Measurements from ENCODE around the gene HSPA12A. TPM values are rescaled to one million over a fixed set of nuclear protein-coding genes. Genes with fewer than 3 reads are reported as not detected.

The HSPA12A gene
- total RNA-seq, 1 donor from 2014 or later, result 8.1 TPM

GRCh38 chr10:116771959-116772585, 29.7 kb upstream of the HSPA12A start:
- no peak for DNase-seq (ENCODE audit: low spot score)
- intact Hi-C loops (cut with DNase I), result no loop called here

DNA sequence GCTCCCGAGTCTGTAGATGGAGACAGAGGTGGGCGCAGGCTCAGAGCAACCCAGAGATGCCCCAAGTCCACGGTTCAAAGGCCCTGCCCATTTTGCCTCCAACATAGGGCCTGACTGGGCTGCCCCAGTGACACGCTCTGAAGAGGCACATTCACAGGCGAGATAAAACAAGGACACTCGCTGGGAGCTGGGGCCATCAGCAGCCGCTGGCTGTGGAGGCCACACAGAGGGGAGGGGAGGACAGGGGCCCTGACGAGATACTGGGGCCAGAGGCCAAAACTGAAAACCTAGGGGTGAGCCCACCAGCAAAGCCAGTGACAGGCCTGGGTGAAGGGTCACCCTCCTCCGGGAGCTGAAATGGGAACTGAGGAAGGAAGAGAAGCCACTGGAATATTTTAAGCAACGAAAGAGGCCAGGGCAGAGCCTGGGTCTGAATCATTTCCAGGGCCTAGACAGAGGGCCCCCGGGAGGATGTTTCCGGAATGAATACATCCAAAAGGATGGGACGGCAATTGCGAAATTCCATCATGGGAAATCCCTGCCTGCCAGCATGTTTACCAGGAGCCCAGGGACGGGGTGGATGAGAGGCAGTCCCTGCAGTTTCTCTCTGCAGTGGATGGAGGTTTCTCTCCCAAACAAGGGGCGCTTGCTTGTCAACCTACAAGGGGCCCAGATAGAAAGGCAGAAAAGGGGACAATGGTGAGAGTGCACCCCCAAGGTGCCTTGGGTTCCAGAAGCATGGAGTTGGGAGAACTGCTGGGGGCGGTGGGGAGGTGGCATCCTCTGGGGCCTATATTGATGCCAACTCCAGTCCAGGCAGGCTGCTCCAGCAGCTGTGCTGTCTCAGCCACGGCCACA, 29.0 kb upstream of the HSPA12A start:
- no peak for DNase-seq (ENCODE audit: low spot score)
- intact Hi-C loops (cut with DNase I), result no loop called here

DNA sequence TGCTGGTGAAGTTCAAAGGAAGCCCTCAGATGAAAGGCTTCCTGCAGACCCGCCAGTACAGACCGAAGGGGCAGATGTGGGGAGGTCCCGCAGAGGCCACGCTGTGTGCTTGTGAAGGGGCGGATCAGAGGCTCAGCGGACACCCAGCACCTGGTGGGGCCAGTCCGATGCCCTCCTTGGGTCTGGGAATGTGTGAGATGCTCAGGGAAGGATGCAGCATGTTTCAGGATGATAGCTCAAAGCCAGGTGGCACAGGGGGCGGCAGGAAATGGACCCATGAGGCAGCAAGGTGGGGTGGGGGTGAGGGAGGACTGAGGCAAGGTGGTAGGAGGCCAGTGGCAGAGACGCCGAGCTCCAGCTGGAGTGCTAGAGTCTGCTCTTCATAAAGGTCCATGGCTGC, 27.9 kb upstream of the HSPA12A start:
- no peak for DNase-seq (ENCODE audit: low spot score)
- intact Hi-C loops (cut with DNase I), result no loop called here

GRCh38 chr10:116769791-116770190, 27.4 kb upstream of the HSPA12A start:
- intact Hi-C loops (cut with DNase I), result no loop called here
- no peak for DNase-seq (ENCODE audit: low spot score)

DNA sequence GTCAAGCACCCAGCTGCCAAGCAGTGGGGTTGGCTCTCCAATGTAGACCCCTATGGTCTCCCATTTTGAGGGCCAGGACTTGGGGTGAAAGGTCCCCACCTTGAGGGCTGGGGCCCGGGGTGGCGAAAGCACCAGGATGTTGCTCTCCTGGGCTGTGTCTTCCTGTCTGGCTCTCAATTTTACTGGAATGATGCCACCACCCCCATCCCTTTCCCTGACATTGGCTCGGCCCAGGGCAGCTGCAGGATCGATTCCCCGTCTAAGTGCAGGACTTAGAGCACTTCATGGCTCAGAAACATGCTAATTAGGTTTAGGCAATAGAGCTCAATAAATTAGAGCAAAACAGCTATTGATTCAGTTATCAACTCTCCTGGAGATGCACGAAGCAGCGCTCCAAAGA, 27.0 kb upstream of the HSPA12A start:
- DNase-seq (ENCODE audit: low spot score), result no peak
- intact Hi-C loops (cut with DNase I), result no loop called here

GRCh38 chr10:116768786-116769185, 26.4 kb upstream of the HSPA12A start:
- intact Hi-C loops (cut with DNase I), result no loop called here
- DNase-seq (ENCODE audit: low spot score), result no peak

DNA sequence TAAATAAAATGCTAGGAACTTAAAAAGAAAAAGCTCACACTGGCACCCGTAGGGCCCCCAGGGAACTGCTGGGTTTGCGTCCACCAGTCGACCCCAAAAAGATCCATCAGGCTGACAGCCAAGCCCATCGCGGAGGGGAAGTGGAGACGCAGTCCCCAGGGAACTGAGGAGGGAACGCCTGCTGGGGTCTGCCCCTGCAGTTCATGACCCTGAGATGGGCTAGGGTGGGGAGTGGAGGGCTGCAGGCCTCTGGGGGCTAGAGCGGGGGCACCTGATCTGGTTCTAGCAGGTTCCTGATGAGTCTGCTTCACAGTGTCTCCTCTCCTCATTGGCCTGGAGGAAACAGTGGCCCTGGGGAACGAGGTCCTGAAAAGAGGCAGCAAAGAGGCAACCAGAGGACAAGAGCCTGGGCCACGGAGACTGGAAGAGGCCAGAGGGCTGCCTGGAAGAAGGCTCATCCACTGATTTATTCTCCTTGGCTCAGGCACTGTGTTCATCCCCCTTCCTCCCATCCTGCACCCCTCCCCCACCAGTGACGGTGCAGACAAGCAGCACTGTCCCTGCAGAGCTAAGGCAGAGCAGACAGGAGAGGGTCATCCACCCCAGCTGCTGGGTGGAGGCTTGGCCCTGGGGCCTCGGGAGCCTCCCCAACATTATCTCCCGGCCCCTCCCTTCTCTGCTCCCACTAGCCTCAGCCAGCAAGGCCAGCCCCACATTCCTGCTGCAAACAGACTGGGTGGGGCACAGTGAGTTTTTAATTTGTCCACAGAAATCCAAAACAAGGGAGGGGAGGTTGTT, 24.7 kb upstream of the HSPA12A start:
- intact Hi-C loops (cut with DNase I), result no loop called here
- DNase-seq (ENCODE audit: low spot score), result peak; percentile 61

GRCh38 chr10:116766241-116766827, 24.0 kb upstream of the HSPA12A start:
- peak; percentile 53 for DNase-seq (ENCODE audit: low spot score)

DNA sequence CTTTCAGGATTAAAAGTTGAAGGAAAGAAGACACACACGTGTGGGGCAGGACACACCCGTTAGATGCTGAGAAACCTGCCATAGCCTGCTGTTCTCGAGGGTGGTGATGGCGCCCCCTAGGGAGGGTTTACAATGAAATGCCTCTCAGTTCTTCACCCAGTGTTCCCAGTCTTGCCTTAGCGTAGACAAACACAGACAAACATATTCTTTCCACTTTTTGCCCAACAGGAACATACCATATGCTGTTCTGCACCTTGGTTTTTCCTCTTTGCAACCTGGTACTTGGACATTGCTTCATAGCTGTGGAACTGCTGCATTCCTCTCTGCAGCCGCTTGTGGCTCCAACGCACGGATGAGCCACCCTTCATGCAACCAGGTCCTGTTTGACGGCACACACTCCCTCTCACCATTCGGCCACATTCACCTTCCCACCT, 23.3 kb upstream of the HSPA12A start:
- DNase-seq (ENCODE audit: low spot score), result peak; percentile 58
- intact Hi-C loops (cut with DNase I), result no loop called here

More at GRCh38 chr10:116766241-116766827, 24.0 kb upstream of the HSPA12A start:
- intact Hi-C loops (cut with DNase I), result no loop called here

DNA sequence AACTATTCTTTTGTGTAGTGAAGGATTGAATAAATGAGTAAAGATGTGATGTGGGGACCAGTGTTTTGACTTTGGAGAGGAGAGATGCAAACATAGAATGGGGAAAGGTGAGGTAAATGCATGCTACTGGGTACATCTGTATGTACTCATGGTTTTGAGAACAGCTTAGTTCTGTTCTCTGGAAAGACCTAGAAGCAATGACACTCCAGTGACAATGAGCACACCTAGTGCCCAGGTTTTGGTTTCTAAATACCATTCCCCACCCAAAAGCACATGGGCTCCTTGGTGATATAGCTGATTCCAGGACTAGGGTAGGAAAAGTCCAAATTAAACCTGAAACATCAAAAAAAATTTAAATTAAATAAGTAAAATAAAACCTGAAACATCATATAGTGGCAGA, 22.6 kb upstream of the HSPA12A start:
- intact Hi-C loops (cut with DNase I), result no loop called here
- no peak for DNase-seq (ENCODE audit: low spot score)

DNA sequence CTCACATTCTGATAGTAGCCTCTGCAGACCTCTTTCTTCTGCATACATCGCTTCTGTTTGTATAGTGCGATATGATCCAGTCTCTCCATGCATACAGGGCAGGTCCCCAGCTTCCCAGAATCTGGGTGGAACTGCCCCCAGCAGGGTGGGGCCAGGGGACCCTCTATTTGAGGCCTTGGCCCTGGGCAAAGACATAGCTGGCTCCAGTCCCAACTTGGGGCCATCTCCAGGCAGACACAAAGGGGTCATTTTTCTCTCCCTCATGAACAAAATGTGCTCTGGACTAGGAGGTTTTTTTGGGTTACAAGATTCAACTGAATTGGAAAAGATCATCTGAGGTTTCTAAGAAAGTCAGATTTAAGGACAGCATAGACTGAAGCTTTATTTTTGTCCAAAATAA, 21.1 kb upstream of the HSPA12A start:
- intact Hi-C loops (cut with DNase I), result no loop called here

DNA sequence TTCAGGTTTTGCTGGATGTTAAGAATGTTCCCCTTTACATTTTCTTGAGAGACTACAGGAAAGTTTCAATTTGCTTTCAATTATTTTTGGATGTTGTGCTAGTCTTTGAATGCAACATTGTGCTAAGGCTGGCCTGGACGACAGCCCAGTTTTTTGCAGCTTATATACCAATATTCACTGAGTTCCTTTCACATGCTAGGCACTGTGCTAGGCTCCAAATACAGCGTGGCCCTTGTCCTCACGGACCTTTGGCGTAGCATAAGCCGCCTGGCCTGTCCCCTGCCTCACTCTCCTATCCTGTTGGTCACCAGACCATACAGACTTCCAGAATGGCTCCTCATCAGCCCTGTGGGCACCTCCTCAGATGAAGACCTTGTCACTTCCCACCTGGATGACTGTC, 19.5 kb upstream of the HSPA12A start:
- DNase-seq (ENCODE audit: low spot score), result no peak
- intact Hi-C loops (cut with DNase I), result no loop called here

More for the DNA sequence above, 21.1 kb upstream of the HSPA12A start:
- no peak for DNase-seq (ENCODE audit: low spot score)

- intact Hi-C loops (cut with DNase I), result no loop called here
- DNase-seq (ENCODE audit: low spot score), result no peak
These were observed 18.6 kb upstream of the HSPA12A start for GRCh38 chr10:116760919-116761318.

DNA sequence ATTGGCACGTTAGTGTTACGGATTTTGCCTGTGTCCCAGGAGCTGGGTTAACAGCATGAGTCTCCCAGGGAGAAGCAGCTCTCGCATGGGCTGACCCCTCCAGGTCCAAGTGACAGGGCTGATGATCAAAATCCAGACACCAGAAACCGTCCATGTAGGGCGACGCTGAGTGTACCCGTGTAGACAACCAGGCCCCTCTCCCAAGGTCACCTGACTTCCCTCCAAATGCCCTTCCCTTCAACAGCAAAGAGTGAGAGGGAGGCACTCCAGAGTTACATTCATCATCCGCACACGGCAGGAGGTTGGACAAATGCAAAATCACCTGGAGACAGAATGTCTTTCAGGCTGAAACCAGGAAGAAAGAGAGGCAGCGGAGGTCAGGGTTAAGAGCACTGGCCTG, 14.9 kb upstream of the HSPA12A start:
- peak; percentile 26 for DNase-seq (ENCODE audit: low spot score)
- intact Hi-C loops (cut with DNase I), result no loop called here

GRCh38 chr10:116756277-116756676, 13.9 kb upstream of the HSPA12A start:
- intact Hi-C loops (cut with DNase I), result no loop called here

GRCh38 chr10:116753759-116754158, 11.4 kb upstream of the HSPA12A start:
- intact Hi-C loops (cut with DNase I), result no loop called here
- DNase-seq (ENCODE audit: low spot score), result no peak

More at GRCh38 chr10:116756277-116756676, 13.9 kb upstream of the HSPA12A start:
- peak; percentile 70 for DNase-seq (ENCODE audit: low spot score)

- DNase-seq (ENCODE audit: low spot score), result no peak
- intact Hi-C loops (cut with DNase I), result no loop called here
These were observed 10.8 kb upstream of the HSPA12A start for GRCh38 chr10:116752969-116753665.

DNA sequence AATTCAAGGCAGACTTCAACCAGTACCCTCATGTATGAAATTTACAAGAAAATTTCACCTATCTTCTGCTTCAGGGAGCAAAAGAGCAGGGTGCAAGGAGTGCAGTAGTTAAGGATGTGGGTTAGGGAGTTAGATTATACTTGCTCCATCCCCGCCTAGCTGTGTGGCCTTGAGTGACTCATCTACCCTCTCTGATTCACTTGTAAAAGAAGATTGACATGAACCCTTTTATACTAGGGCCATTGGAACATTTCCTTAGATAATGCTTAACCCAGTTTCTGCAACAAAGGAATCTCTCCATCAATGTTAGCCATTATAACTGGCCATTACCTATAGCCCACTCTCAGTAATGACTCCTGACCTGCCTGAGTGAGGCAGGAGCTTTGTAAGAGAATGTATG, 10.2 kb upstream of the HSPA12A start:
- intact Hi-C loops (cut with DNase I), result no loop called here
- no peak for DNase-seq (ENCODE audit: low spot score)

- DNase-seq (ENCODE audit: low spot score), result no peak
- intact Hi-C loops (cut with DNase I), result no loop called here
These were observed 6.1 kb upstream of the HSPA12A start for GRCh38 chr10:116748471-116748870.

Data from cardiac septum (tissue), 1 donor.